ENCODE measurements around the gene MAP3K21.

DNA sequence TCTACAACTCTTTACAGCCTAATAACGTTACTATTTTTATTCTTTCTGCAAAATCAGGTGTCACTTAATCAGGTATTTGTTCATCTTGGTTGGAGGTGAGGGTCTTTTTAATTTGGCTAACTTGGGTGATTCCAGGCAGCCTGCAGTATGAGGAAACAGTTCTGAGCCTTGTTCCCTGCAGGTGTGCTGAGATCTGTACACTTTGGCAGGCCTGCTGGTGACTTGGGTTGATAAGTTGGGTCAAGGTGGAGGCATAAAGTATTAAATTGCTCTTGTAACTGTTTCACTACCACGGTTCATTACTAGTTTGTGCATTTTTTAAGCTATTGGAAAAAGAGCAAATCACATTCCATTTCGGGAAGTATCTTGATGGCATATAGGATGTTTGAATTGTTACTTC, 10.0 kb downstream of the MAP3K21 start:
- TF ChIP-seq, protein P1, sequence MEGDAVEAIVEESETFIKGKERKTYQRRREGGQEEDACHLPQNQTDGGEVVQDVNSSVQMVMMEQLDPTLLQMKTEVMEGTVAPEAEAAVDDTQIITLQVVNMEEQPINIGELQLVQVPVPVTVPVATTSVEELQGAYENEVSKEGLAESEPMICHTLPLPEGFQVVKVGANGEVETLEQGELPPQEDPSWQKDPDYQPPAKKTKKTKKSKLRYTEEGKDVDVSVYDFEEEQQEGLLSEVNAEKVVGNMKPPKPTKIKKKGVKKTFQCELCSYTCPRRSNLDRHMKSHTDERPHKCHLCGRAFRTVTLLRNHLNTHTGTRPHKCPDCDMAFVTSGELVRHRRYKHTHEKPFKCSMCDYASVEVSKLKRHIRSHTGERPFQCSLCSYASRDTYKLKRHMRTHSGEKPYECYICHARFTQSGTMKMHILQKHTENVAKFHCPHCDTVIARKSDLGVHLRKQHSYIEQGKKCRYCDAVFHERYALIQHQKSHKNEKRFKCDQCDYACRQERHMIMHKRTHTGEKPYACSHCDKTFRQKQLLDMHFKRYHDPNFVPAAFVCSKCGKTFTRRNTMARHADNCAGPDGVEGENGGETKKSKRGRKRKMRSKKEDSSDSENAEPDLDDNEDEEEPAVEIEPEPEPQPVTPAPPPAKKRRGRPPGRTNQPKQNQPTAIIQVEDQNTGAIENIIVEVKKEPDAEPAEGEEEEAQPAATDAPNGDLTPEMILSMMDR (IDR thresholded peaks at IDR 0.05): no peak
- TF ChIP-seq POLR2A (IDR thresholded peaks at IDR 0.05) (no peak), POLR2AphosphoS5 (IDR thresholded peaks at IDR 0.05) (peak in 2 of 3 donors; percentile 33 to 54)

All from stomach (tissue), 4 donors.